NCI-H748 (cell line): ENCODE results near the gene GJC2.

Source experiments
- DNase-seq: peaks from one replicate; lab custom pipeline; 2025; ENCODE audit not compliant: unreplicated experiment; lab: John Stamatoyannopoulos, UW

The GJC2 gene

DNA sequence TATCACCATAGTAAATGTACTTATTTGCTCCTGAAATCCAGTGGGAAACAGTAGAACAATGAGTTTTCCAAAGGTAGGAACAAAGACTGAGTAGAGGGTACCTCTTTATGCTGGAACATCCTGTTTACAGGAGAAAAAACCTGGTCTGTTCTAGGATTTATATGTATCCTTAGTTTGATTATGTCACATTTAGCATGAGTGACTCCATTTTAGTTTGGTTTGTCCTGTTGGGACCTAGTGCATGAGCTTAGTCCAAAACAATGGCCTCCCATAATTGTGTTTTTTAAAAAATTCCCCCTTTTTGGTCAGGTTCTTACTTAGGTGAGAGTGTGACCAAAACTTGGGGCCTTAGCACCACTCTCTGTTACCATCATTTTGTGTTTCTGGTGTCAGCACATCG, 37.1 kb upstream of the GJC2 start:
- no peak for DNase-seq

- no peak for DNase-seq
These were observed 34.9 kb upstream of the GJC2 start for GRCh38 chr1:228114827-228115226.

- no peak for DNase-seq
These were observed 32.4 kb upstream of the GJC2 start for GRCh38 chr1:228117335-228117734.

GRCh38 chr1:228118040-228118439, 31.7 kb upstream of the GJC2 start:
- DNase-seq, result peak; percentile 3

DNA sequence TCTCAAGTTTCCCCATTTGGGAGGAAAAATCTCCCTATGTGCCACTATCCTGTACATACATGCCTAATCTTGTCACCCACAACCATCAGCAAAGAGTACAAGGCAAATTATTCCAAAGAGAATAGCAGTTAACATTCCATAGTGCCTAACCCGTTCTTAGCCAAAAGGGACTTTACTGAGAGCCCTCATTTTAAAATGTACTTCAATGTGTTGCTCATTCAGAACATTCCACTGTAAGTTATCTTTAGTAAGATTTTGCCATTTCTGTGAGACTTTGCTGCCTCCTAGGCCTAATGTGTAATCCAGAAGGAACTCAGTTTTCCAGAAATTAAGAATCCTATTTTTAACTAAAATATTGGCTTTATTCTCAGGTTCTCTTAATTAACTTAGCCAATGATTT, 29.4 kb upstream of the GJC2 start:
- no peak for DNase-seq

GRCh38 chr1:228120857-228121489, 28.8 kb upstream of the GJC2 start:
- no peak for DNase-seq

GRCh38 chr1:228122921-228123441, 26.7 kb upstream of the GJC2 start:
- no peak for DNase-seq

DNA sequence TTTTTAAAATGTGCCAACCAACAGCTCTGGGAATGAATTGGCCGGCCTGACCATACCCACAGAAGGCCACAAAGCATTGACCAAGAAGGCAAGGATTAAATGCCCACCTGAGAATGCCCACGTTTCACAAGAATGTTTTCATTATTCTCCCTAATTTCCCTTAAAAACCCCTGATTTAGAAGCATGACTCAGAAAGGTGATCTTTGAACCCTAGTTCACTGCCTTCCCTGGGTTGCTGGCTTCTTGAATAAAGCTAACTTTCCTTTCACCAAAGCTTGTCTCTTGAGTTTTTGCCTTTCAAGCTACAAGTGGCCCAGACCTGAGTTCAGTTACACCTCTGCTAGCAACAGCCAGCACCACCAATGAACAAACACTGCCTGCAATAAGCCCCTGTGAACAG, 26.2 kb upstream of the GJC2 start:
- DNase-seq, result no peak

GRCh38 chr1:228125185-228125584, 24.5 kb upstream of the GJC2 start:
- no peak for DNase-seq

DNA sequence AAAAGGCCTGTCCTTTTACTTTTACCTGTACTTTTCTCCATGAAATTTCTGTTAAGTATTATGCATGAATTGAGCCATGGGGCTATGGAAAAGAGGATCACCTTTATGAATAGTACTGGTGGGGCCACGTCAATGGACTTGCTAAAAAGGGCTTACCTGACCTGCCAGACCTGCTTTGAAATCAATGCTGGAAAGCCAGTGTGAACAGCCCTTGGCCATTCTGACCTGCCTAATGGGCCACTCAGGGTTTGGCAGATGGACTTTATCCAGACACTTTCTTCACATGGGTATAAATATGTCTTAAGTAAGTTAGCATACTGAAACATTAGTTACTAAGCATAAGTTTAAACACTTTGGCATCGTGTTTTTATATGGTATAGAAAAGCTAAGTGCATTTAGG, 18.0 kb upstream of the GJC2 start:
- DNase-seq, result no peak

DNA sequence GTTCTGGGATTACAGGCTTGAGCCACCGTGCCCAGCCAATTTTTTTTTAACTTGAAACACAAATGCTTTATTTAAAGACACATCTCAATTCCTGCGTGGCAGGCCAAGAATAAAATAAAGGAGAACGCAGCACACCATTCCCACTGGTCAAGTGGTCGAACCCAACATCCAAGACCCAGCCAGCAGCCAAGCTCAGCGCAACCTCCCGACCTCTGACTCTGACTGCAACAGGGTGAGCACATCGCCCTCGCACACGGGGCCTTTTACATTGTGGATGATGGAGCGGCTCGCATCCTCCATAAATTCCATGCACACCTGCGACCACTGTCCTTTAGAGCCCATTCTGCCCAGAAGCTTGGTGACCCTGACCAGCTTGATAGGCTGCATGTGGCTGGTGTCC, 15.1 kb upstream of the GJC2 start:
- no peak for DNase-seq

DNA sequence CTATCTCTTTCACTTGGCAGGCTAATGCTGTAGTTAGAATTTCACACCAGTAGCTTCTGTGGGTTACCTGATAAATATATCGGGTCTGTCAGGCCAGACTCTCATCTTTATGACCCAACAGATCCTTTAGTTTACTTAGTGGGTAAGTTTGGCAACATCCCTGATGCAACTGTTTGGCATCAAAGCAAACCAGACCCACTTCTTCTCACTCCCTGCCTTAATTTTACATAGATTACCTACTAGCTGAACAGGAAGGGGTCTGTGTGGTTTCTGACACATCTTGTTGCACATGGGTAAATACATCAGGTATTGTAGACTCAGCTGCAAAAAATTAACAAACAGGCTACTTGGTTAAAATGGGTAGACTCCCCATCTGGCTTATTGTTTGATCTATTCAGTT, 12.8 kb upstream of the GJC2 start:
- no peak for DNase-seq

- DNase-seq, result no peak
These were observed 10.3 kb upstream of the GJC2 start for GRCh38 chr1:228139406-228139930.

DNA sequence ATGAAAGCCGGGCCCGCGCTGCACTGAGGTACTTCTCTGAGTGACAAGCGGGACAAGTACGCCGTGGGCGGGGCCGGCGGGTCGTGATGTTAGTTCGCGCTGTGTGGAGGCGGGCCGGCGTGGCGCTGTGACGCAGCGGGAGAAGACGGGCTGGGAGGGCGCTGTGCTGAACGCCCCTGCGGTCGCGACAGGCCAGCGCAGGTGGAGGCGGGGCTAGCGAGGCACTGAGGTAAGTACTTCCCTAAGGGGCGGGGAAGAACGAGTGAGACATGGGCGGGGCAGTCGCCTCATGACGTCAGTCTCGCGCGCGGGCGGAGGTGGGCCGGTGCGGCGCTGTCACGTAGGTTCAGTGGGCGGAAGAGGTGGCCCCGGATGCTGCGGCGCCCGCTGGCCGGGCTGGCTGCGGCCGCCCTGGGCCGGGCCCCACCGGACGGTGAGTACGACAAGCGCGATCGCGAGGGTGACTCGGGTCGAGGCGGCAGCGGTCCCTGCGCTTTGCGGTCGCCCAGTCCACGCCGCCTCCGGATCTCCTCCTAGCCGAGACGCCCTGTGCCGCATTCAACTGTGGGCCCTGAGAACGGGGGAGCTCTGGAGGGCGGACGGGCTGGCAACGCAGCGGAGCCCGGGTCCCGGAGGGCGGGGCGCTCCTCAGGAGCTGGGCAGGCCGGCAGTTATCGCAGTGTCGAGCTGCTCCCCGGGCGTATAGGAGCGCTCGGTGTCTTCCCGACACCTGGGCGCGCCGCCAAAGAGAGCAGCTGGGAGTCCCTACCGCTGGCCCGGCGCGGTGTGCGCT, 9.6 kb upstream of the GJC2 start, which contains the start of gene GUK1:
Gene GUK1, plus strand, starts transcription at position 349 of the 793 bp plus-strand sequence. Its CDS starts 24 bp downstream, at position 373.
- DNase-seq, result peak; percentile 97

DNA sequence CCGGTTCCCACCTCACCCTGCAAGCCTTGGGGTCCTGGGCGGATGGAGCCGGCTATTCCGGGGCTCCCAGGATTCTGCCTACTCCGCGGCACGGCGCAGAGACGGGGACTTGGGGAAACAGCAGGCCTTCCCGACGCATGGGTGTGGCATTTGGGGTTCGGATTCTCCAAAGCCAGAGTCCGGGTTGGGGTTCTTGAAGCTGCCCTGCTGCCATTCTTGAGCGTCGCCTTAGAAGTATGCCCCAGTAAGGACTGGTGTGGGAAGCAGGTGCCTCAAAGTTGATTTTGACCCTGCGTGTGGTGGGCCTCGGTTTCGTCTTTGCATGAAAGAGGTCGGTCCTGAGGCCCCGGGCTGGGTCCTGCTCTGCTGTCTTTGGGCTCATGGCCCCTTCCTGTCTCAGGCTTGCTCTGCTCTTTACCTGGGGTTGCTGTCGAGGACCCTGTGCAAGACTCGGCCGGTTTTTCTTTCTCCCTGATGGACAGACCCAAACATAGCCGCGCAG, 9.0 kb upstream of the GJC2 start:
- DNase-seq, result no peak

GRCh38 chr1:228141226-228142044, 8.3 kb upstream of the GJC2 start:
- no peak for DNase-seq

GRCh38 chr1:228142155-228142691, 7.5 kb upstream of the GJC2 start:
- no peak for DNase-seq

- DNase-seq, result no peak
These were observed 7.0 kb upstream of the GJC2 start for GRCh38 chr1:228142701-228143136.

GRCh38 chr1:228143480-228144192, 6.1 kb upstream of the GJC2 start:
- no peak for DNase-seq
